A549 (cell line): ENCODE measurements around the gene KDM5B. TPM values are rescaled to one million over a fixed set of nuclear protein-coding genes. Genes with fewer than 3 reads are reported as not detected.
A peak's percentile ranks its signal among the peaks of the same experiment; 100 is the strongest.
"Not testable (repeated sequence)": the region's sequence is repeated elsewhere in the genome, so short reads cannot be mapped to it uniquely, and the experiment has no call there.

Experiments
- ATAC-seq, 2 experiments: fragments of 200-7000 bp in 1 of 2; fragments of >200 bp in 1 of 2; cut with Nextera tagmentation in 1 of 2; cut with Tn5 transposase in 1 of 2; 3 replicates each; pipeline versions ENCODE4 v1.8.0 to v1.9.1; 2018 to 2020; ENCODE audit warnings: mild to moderate bottlenecking in 1 of 2, moderate library complexity in 1 of 2
- CTCF ChIA-PET: fragments of 300-600 bp; sonication (Branson Sonifier 250); formaldehyde crosslinking; extraction: SDS; loops from one replicate; lab custom pipeline; 2021; ENCODE audit warnings: antibody characterized with exemption, inconsistent platforms; lab: Yijun Ruan, JAX
- POLR2A ChIA-PET: fragments of 350-600 bp; formaldehyde crosslinking; extraction: SDS; loops from one replicate; lab custom pipeline; 2021; ENCODE audit warnings: antibody characterized with exemption, inconsistent platforms; lab: Yijun Ruan, JAX
- DNase-seq, 2 experiments: peaks; one replicate each; pipeline versions ENCODE4 v3.0.0 to v3.0.0-alpha.2; 2011 to 2016; ENCODE audit warnings: low read depth in 1 of 2, low spot score in 1 of 2
- FAIRE-seq: peaks from 2 replicates; lab custom pipeline; 2011; peaks lifted over from hg19 to GRCh38; lab: Jason Lieb, UNC
- H3K27ac ChIP-seq, 2 experiments: fragments of >200 bp; sonication (Bioruptor Twin); formaldehyde crosslinking; 3 replicates each; pipeline ENCODE4 v1.5.1; 2016 to 2017
- H3K4me1 ChIP-seq: fragments of >200 bp; sonication (Bioruptor Twin); formaldehyde crosslinking; 3 replicates; pipeline ENCODE4 v1.6.1; 2016
- H3K4me2 ChIP-seq: fragments of >200 bp; sonication (Bioruptor Twin); formaldehyde crosslinking; 3 replicates; pipeline ENCODE4 v1.6.1; 2016
- H3K4me3 ChIP-seq: fragments of >200 bp; sonication (Bioruptor Twin); formaldehyde crosslinking; 3 replicates; pipeline ENCODE4 v1.5.1; 2016
- H3K9me3 ChIP-seq: fragments of >200 bp; sonication (Bioruptor Twin); formaldehyde crosslinking; 3 replicates; pipeline ENCODE4 v1.6.1; 2016
- BCL3 ChIP-seq: fragments of >200 bp; sonication (Bioruptor Twin); formaldehyde crosslinking; IDR thresholded peaks from 3 replicates; pipeline ENCODE4 v1.6.1; 2016
- CEBPB ChIP-seq, 2 experiments: fragments of >200 bp in 1 of 2; sonication (Bioruptor Twin) in 1 of 2; formaldehyde crosslinking in 1 of 2; IDR thresholded peaks; 2 replicates each; pipeline ENCODE4 v1.6.1; 2012 to 2016
- EHMT2 ChIP-seq: fragments of 200-600 bp; sonication (generic); IDR thresholded peaks from 2 replicates; pipeline ENCODE4 v1.6.1; 2016; ENCODE audit warnings: antibody characterized with exemption, low read depth, mild to moderate bottlenecking, moderate library complexity
- ESRRA ChIP-seq: fragments of 150-350 bp; IDR thresholded peaks from 2 replicates; pipeline ENCODE4 v1.6.1; 2014; ENCODE audit warnings: mild to moderate bottlenecking, low read length, borderline replicate concordance
- HDAC2 ChIP-seq: fragments of 200-600 bp; sonication (generic); IDR thresholded peaks from 2 replicates; pipeline ENCODE4 v1.6.1; 2016
- JUNB ChIP-seq: fragments of >200 bp; sonication (Bioruptor Twin); formaldehyde crosslinking; IDR thresholded peaks from 2 replicates; pipeline ENCODE4 v1.6.1; 2016
- MAFK ChIP-seq: fragments of 450-650 bp; IDR thresholded peaks from 2 replicates; pipeline ENCODE4 v1.6.1; 2014; ENCODE audit not compliant: partially characterized antibody
- MYC ChIP-seq: IDR thresholded peaks from 2 replicates; pipeline ENCODE4 v1.6.1; 2012; ENCODE audit warnings: mild to moderate bottlenecking, inconsistent platforms, low read length, improper control_type of control experiment, borderline replicate concordance
- NPAS2 ChIP-seq: fragments of 250-450 bp; sonication (Bioruptor Pico); IDR thresholded peaks from 2 replicates; pipeline ENCODE4 v1.8.0; 2022; ENCODE audit warnings: mild to moderate bottlenecking, moderate library complexity, borderline replicate concordance
- NR3C1 ChIP-seq: fragments of >200 bp; sonication (Bioruptor Twin); formaldehyde crosslinking; IDR thresholded peaks from 3 replicates; pipeline ENCODE4 v1.6.1; 2017
- PBX3 ChIP-seq: IDR thresholded peaks from 2 replicates; pipeline ENCODE4 v1.6.1; 2012
- PHF8 ChIP-seq: fragments of 200-600 bp; sonication (generic); IDR thresholded peaks from 2 replicates; pipeline ENCODE4 v1.6.1; 2016; ENCODE audit warnings: low read depth, mild to moderate bottlenecking, antibody characterized with exemption, moderate library complexity, borderline replicate concordance
- RAD21 ChIP-seq, 2 experiments: fragments of >200 bp in 1 of 2; sonication (Bioruptor Twin) in 1 of 2; formaldehyde crosslinking in 1 of 2; IDR thresholded peaks in 1 of 2; conservative IDR thresholded peaks in 1 of 2; 2 replicates in 1 of 2; 3 replicates in 1 of 2; pipeline ENCODE4 v1.6.1; 2012 to 2018; ENCODE audit warnings: inconsistent platforms in 1 of 2
- TP53 ChIP-seq: fragments of 250-450 bp; sonication (Bioruptor Pico); IDR thresholded peaks from 2 replicates; pipeline ENCODE4 v1.5.0; 2021; ENCODE audit warnings: mild to moderate bottlenecking, moderate library complexity
- ZC3H11A ChIP-seq: fragments of 450-650 bp; IDR thresholded peaks from 2 replicates; pipeline ENCODE4 v1.6.1; 2014; ENCODE audit warnings: antibody characterized with exemption, mild to moderate bottlenecking
- WGBS: methylation state at CpG from one replicate; pipeline ENCODE4 v1.1.6; 2017; ENCODE audit errors: missing lambda C conversion rate; 5-methylcytosine and 5-hydroxymethylcytosine counted together
- polyA plus RNA-seq, 4 experiments: library from polyadenylated mRNA; depleted of rRNA in 3 of 4; stranded (reverse); fragments of >200 nt; fragmentation: RNase III in 1 of 4; extraction: RNeasy Plus Mini Kit Qiagen cat#74134 plus additional on column Dnase treatment in 1 of 4; gene quantifications; 2 replicates in 3 of 4; 3 replicates in 1 of 4; pipeline ENCODE4 v1.2.3, GENCODE V29; 2011 to 2017

The KDM5B gene
- polyA plus RNA-seq, 2 of the 4 experiments (the other 2 are of a cell fraction): 15.8 to 44.3 TPM

- POLR2A ChIA-PET: interaction anchor here (1.2 kb wide), 1 partner anchor 213 kb away, joined by 3 read pairs; no protein-coding TSS in a partner anchor
- DNase-seq, H3K27ac ChIP-seq, FAIRE-seq, ATAC-seq, H3K4me3 ChIP-seq, H3K9me3 ChIP-seq, H3K4me2 ChIP-seq: not testable (repeated sequence)
- WGBS: 96% methylated on average over 1 of the region's 1 CpG
- peaks cover 30% of the 10 kb centered on the region for H3K4me1 ChIP-seq
- peak; percentile 58 for TF ChIP-seq ZC3H11A
- CTCF ChIA-PET: interaction anchor here (0.6 to 2.7 kb wide), 5 partner anchors 9 to 522 kb away, joined by 3 to 11 read pairs (median 3); no protein-coding TSS in a partner anchor
Measured at GRCh38 chr1:202714202-202714601, 94.0 kb downstream of the KDM5B start.

GRCh38 chr1:202713110-202713509, 95.1 kb downstream of the KDM5B start:
- DNase-seq (peak; percentile 49 to 57), FAIRE-seq (no peak), ATAC-seq (peak; percentile 32 to 64; a peak in 5 of 6 replicates)
- H3K4me3 ChIP-seq: no peak overlapping the region
- H3K27ac ChIP-seq: peak overlapping the region in 1 of 2 experiments; percentile 34; a peak in 1 of 6 replicates
- CTCF ChIA-PET: interaction anchor here (0.7 to 2.7 kb wide), 6 partner anchors 10 to 578 kb away, joined by 3 to 11 read pairs (median 5); no protein-coding TSS in a partner anchor
- no peaks in the 10 kb centered on the region for H3K9me3 ChIP-seq
- TF ChIP-seq NPAS2 (CRISPR knock-in tag): no peak
- TF ChIP-seq MYC: no peak
- TF ChIP-seq NR3C1: no peak
- TF ChIP-seq TP53 (CRISPR knock-in tag): no peak
- TF ChIP-seq MAFK: no peak
- TF ChIP-seq JUNB: no peak
- no peak for TF ChIP-seq BCL3
- no peak for TF ChIP-seq RAD21 (conservative IDR thresholded peaks at IDR 0.05 in 1 of 2, IDR thresholded peaks at IDR 0.05 in 1 of 2)
- no peak for TF ChIP-seq PHF8
- no peak for TF ChIP-seq PBX3
- TF ChIP-seq EHMT2: no peak
- no peak for TF ChIP-seq CEBPB (IDR thresholded peaks at IDR 0.05)
- POLR2A ChIA-PET: interaction anchor here (1.2 kb wide), 1 partner anchor 212 kb away, joined by 3 read pairs; no protein-coding TSS in a partner anchor
- peak overlapping the region; percentile 49 for H3K4me2 ChIP-seq
- H3K4me1 ChIP-seq: peaks cover 30% of the 10 kb centered on the region
- 2% methylated on average over 4 of the region's 4 CpGs for WGBS

- no peak for DNase-seq
- H3K4me3 ChIP-seq: no peak overlapping the region
- TF ChIP-seq CEBPB (IDR thresholded peaks at IDR 0.05) (no peak), RAD21 (conservative IDR thresholded peaks at IDR 0.05 in 1 of 2, IDR thresholded peaks at IDR 0.05 in 1 of 2) (no peak), ESRRA (no peak), HDAC2 (no peak), PHF8 (no peak)
- TF ChIP-seq, all 56 proteins: peak for 0
- ATAC-seq (no peak), FAIRE-seq (no peak)
- ChIA-PET POLR2A (no interaction called here), CTCF (interaction anchor here (0.6 to 4.5 kb wide), 5 partner anchors 7 to 248 kb away, joined by 3 to 37 read pairs (median 3); no protein-coding TSS in a partner anchor)
- H3K4me2 ChIP-seq: peak overlapping the region; percentile 49; the same call in 1 of the 3 replicates
- 83% methylated on average over 9 of the region's 9 CpGs for WGBS
- peaks cover 30% of the 10 kb centered on the region for H3K4me1 ChIP-seq
- no peaks in the 10 kb centered on the region for H3K9me3 ChIP-seq
- H3K27ac ChIP-seq: no peak overlapping the region; a peak in 1 of 6 replicates
Measured at GRCh38 chr1:202711949-202712635, 96.1 kb downstream of the KDM5B start.
